H1 (cell line): Measurements from ENCODE around the gene PELI2. TPM values are rescaled to one million over a fixed set of nuclear protein-coding genes. Genes with fewer than 3 reads are reported as not detected.

ENCODE experiments used
- CTCF ChIA-PET: fragments of 300-600 bp; sonication (Branson Sonifier 250); formaldehyde crosslinking; loops from one replicate; lab custom pipeline; 2021; ENCODE audit not compliant: partially characterized antibody; lab: Charles Lee
- POLR2A ChIA-PET: fragments of 300-600 bp; sonication (Branson Sonifier 250); formaldehyde crosslinking; loops from one replicate; lab custom pipeline; 2021; ENCODE audit warnings: inconsistent platforms; ENCODE audit not compliant: partially characterized antibody; lab: Charles Lee
- DNase-seq, 2 experiments: peaks; one replicate each; pipeline versions ENCODE4 v3.0.0 to v3.0.0-alpha.2; 2010 to 2022; ENCODE audit warnings: low spot score in 2 of 2, low read depth in 1 of 2, mixed read lengths in 1 of 2
- FAIRE-seq: peaks from 2 replicates; lab custom pipeline; 2011; peaks lifted over from hg19 to GRCh38; lab: Jason Lieb, UNC
- H2AFZ ChIP-seq: 2 replicates; pipeline ENCODE4 v1.8.1; 2012; ENCODE audit warnings: low read length, inconsistent platforms
- H2AK5ac ChIP-seq: 2 replicates; pipeline ENCODE4 v1.6.1; 2013; ENCODE audit warnings: low read depth, low read length
- H2BK120ac ChIP-seq: replicated peaks from 2 replicates; pipeline ENCODE3; 2013; ENCODE audit warnings: low read depth, low read length, inconsistent platforms
- H2BK12ac ChIP-seq: 2 replicates; pipeline ENCODE4 v1.6.1; 2013; ENCODE audit warnings: low read depth, low read length
- H2BK15ac ChIP-seq: 2 replicates; pipeline ENCODE4 v1.6.1; 2013; ENCODE audit warnings: low read length
- H2BK20ac ChIP-seq: 2 replicates; pipeline ENCODE4 v1.6.1; 2013; ENCODE audit warnings: low read length
- H2BK5ac ChIP-seq: 2 replicates; pipeline ENCODE4 v1.6.1; 2013; ENCODE audit warnings: low read depth, low read length
- H3K14ac ChIP-seq: 2 replicates; pipeline ENCODE4 v1.6.1; 2013; ENCODE audit warnings: inconsistent platforms; ENCODE audit not compliant: insufficient read length
- H3K18ac ChIP-seq: 2 replicates; pipeline ENCODE4 v1.6.1; 2013; ENCODE audit warnings: low read length; ENCODE audit errors: extremely low read depth
- H3K23ac ChIP-seq: 2 replicates; pipeline ENCODE4 v1.6.1; 2013; ENCODE audit warnings: inconsistent platforms; ENCODE audit not compliant: insufficient read length
- H3K23me2 ChIP-seq: 2 replicates; pipeline ENCODE4 v1.6.1; 2013; ENCODE audit warnings: low read depth, low read length
- H3K27ac ChIP-seq: 2 replicates; pipeline ENCODE4 v1.6.1; 2011; ENCODE audit warnings: low read depth, low read length, inconsistent platforms
- H3K27me3 ChIP-seq, 4 experiments: replicated peaks in 1 of 4; 1 replicate in 1 of 4; 2 replicates in 3 of 4; pipeline versions ENCODE4 v1.6.1 to v1.8.1; 2011 to 2013; ENCODE audit warnings: low read length in 3 of 4, mild to moderate bottlenecking in 3 of 4, inconsistent platforms in 2 of 4, mixed read lengths in 2 of 4, moderate library complexity in 1 of 4; ENCODE audit not compliant: control insufficient read depth in 3 of 4, insufficient read depth in 3 of 4; ENCODE audit errors: extremely low read depth in 1 of 4
- H3K36me3 ChIP-seq, 4 experiments: 2 replicates each; pipeline versions ENCODE4 v1.6.1 to v1.8.1; 2011 to 2013; ENCODE audit warnings: mild to moderate bottlenecking in 4 of 4, low read length in 3 of 4, moderate library complexity in 2 of 4, control low read depth in 1 of 4, inconsistent platforms in 1 of 4; ENCODE audit not compliant: insufficient read depth in 4 of 4, control insufficient read depth in 2 of 4
- H3K4ac ChIP-seq: replicated peaks from 2 replicates; pipeline ENCODE3; 2013; ENCODE audit warnings: low read length, low read depth, mixed read lengths, inconsistent platforms; ENCODE audit not compliant: insufficient read length
- H3K4me1 ChIP-seq, 4 experiments: replicated peaks in 1 of 4; 1 replicate in 1 of 4; 2 replicates in 3 of 4; pipeline versions ENCODE4 v1.6.1 to v1.8.1; 2011 to 2013; ENCODE audit warnings: low read length in 3 of 4, inconsistent platforms in 2 of 4, mixed read lengths in 1 of 4; ENCODE audit not compliant: insufficient read depth in 4 of 4, control insufficient read depth in 3 of 4
- H3K4me2 ChIP-seq, 2 experiments: 2 replicates each; pipeline versions ENCODE4 v1.6.1 to v1.8.1; 2011 to 2013; ENCODE audit warnings: low read depth in 2 of 2, low read length in 2 of 2, control low read depth in 1 of 2, inconsistent platforms in 1 of 2, mild to moderate bottlenecking in 1 of 2; ENCODE audit not compliant: insufficient read depth in 1 of 2
- H3K4me3 ChIP-seq, 4 experiments: fragments of 200-600, 300-600 bp in 1 of 4; sonication (generic), shearing (Covaris generic), sonication (Bioruptor Twin) in 1 of 4; 2 replicates each; pipeline versions ENCODE4 v1.5.1 to v1.8.1; 2011 to 2016; ENCODE audit warnings: low read length in 4 of 4, low read depth in 3 of 4, control low read depth in 2 of 4, inconsistent platforms in 2 of 4, mild to moderate bottlenecking in 2 of 4, mixed read lengths in 1 of 4, moderate library complexity in 1 of 4; ENCODE audit not compliant: insufficient read depth in 2 of 4; ENCODE audit errors: extremely low read depth in 1 of 4
- H3K56ac ChIP-seq: replicated peaks from 2 replicates; pipeline ENCODE3; 2013; ENCODE audit warnings: low read depth, mild to moderate bottlenecking, mixed read lengths, low read length, inconsistent platforms; ENCODE audit not compliant: insufficient read length
- H3K79me1 ChIP-seq: 2 replicates; pipeline ENCODE4 v1.6.1; 2013; ENCODE audit warnings: low read depth, low read length, control low read depth
- H3K79me2 ChIP-seq, 2 experiments: 2 replicates each; pipeline versions ENCODE4 v1.6.1 to v1.8.1; 2012 to 2013; ENCODE audit warnings: low read length in 2 of 2, mild to moderate bottlenecking in 2 of 2, inconsistent platforms in 1 of 2; ENCODE audit not compliant: insufficient read depth in 2 of 2, control insufficient read depth in 1 of 2
- H3K9ac ChIP-seq, 4 experiments: replicated peaks in 1 of 4; 1 replicate in 1 of 4; 2 replicates in 3 of 4; pipeline versions ENCODE4 v1.6.1 to v1.8.1; 2011 to 2013; ENCODE audit warnings: low read depth in 3 of 4, low read length in 3 of 4, control low read depth in 2 of 4, mild to moderate bottlenecking in 2 of 4, moderate library complexity in 2 of 4, inconsistent platforms in 1 of 4; ENCODE audit errors: extremely low read depth in 1 of 4
- H3K9me3 ChIP-seq, 2 experiments: 2 replicates each; pipeline versions ENCODE4 v1.6.1 to v1.8.1; 2012 to 2013; ENCODE audit warnings: mild to moderate bottlenecking in 2 of 2, moderate library complexity in 2 of 2, control low read depth in 1 of 2, inconsistent platforms in 1 of 2, low read depth in 1 of 2, low read length in 1 of 2, mixed read lengths in 1 of 2; ENCODE audit not compliant: insufficient read depth in 2 of 2
- H4K20me1 ChIP-seq, 2 experiments: replicated peaks in 1 of 2; 2 replicates each; pipeline versions ENCODE3 to v1.8.1; 2011 to 2013; ENCODE audit warnings: inconsistent platforms in 2 of 2, low read length in 2 of 2, mild to moderate bottlenecking in 1 of 2; ENCODE audit not compliant: insufficient read depth in 2 of 2, control insufficient read depth in 1 of 2
- H4K5ac ChIP-seq: 2 replicates; pipeline ENCODE4 v1.6.1; 2013; ENCODE audit warnings: low read length, low read depth, mixed read lengths, inconsistent platforms; ENCODE audit not compliant: insufficient read length
- H4K8ac ChIP-seq: 2 replicates; pipeline ENCODE4 v1.8.0; 2013; ENCODE audit warnings: mild to moderate bottlenecking, moderate library complexity, low read length, inconsistent platforms; ENCODE audit not compliant: insufficient read depth; ENCODE audit errors: extremely low read depth
- H4K91ac ChIP-seq: replicated peaks from 2 replicates; pipeline ENCODE3; 2013; ENCODE audit warnings: low read length, mixed read lengths, inconsistent platforms; ENCODE audit not compliant: insufficient read length
- ASH2L ChIP-seq: fragments of 200-600, 300-600 bp; sonication (generic); IDR thresholded peaks from one replicate; pipeline ENCODE4 v1.7.1; 2017; ENCODE audit warnings: low read length
- CTCF ChIP-seq, 3 experiments: IDR thresholded peaks; 1 replicate in 2 of 3; 2 replicates in 1 of 3; pipeline versions ENCODE4 v1.5.1 to v1.6.1; 2011; ENCODE audit warnings: low read length in 3 of 3, mild to moderate bottlenecking in 3 of 3, inconsistent platforms in 2 of 3, low read depth in 1 of 3, moderate library complexity in 1 of 3; ENCODE audit not compliant: insufficient read depth in 1 of 3; ENCODE audit errors: control extremely low read depth in 1 of 3
- GABPA ChIP-seq: IDR thresholded peaks from 2 replicates; pipeline ENCODE4 v1.6.1; 2011; ENCODE audit warnings: mild to moderate bottlenecking, low read length, moderate library complexity, borderline replicate concordance; ENCODE audit not compliant: insufficient read depth
- HDAC6 ChIP-seq: IDR thresholded peaks from one replicate; pipeline ENCODE4 v1.7.1; 2012; ENCODE audit warnings: low read depth, mild to moderate bottlenecking, inconsistent platforms, low read length, moderate library complexity
- JUN ChIP-seq: IDR thresholded peaks from 2 replicates; pipeline ENCODE4 v1.6.1; 2011; ENCODE audit warnings: low read depth, mild to moderate bottlenecking, improper control_type of control experiment, low read length
- RNF2 ChIP-seq: fragments of 200-900, 300-1000 bp; sonication (generic); IDR thresholded peaks from 2 replicates; pipeline ENCODE4 v1.7.1; 2016; ENCODE audit warnings: borderline replicate concordance, low read depth, mild to moderate bottlenecking, antibody characterized with exemption, low read length; ENCODE audit not compliant: poor library complexity, severe bottlenecking; ENCODE audit errors: missing control alignments
- SAP30 ChIP-seq: fragments of 300-600 bp; sonication (generic); IDR thresholded peaks from 2 replicates; pipeline ENCODE4 v1.7.1; 2012; ENCODE audit warnings: low read length, moderate library complexity, mild to moderate bottlenecking, inconsistent platforms; ENCODE audit not compliant: insufficient read depth, insufficient replicate concordance
- SRF ChIP-seq: IDR thresholded peaks from 2 replicates; pipeline ENCODE4 v1.6.1; 2011; ENCODE audit warnings: mild to moderate bottlenecking, low read depth, low read length, moderate library complexity
- SUZ12 ChIP-seq: fragments of 200-600 bp; sonication (generic); IDR thresholded peaks from 2 replicates; pipeline ENCODE4 v1.6.1; 2012; ENCODE audit warnings: mild to moderate bottlenecking, inconsistent platforms, low read length, moderate library complexity, mixed read lengths
- TBP ChIP-seq: IDR thresholded peaks from 2 replicates; pipeline ENCODE4 v1.6.1; 2011; ENCODE audit warnings: low read depth, low read length, improper control_type of control experiment
- TCF12 ChIP-seq: IDR thresholded peaks from 2 replicates; pipeline ENCODE4 v1.6.1; 2011; ENCODE audit warnings: low read depth, mild to moderate bottlenecking, low read length
- YY1 ChIP-seq: IDR thresholded peaks from 2 replicates; pipeline ENCODE4 v1.6.1; 2011; ENCODE audit warnings: low read depth, mild to moderate bottlenecking, low read length
- WGBS, 2 experiments: shearing (Covaris generic) in 1 of 2; methylation state at CpG; one replicate each; pipeline versions ENCODE4 v1.1.6 to v1.1.7; 2013 to 2015; ENCODE audit warnings: low lambda C conversion rate in 2 of 2, mixed read lengths in 2 of 2, inconsistent platforms in 1 of 2, low coverage in 1 of 2, missing lambda C conversion rate in 1 of 2; ENCODE audit not compliant: insufficient replicate concordance in 2 of 2, insufficient coverage in 1 of 2, insufficient read length in 1 of 2; ENCODE audit errors: extremely low coverage in 1 of 2, missing lambda C conversion rate in 1 of 2; 5-methylcytosine and 5-hydroxymethylcytosine counted together
- polyA plus RNA-seq, 7 experiments: library from polyadenylated mRNA; depleted of rRNA in 3 of 7; stranded (reverse) in 5 of 7; unstranded in 2 of 7; fragments of >200 nt in 5 of 7; fragments of 200-250 nt in 2 of 7; gene quantifications; 1 replicate in 5 of 7; 2 replicates in 1 of 7; 4 replicates in 1 of 7; pipeline versions ENCODE4 v1.2.1 to v1.2.3, GENCODE V29; 2011 to 2013; ENCODE audit warnings: missing spikeins in 2 of 7, mixed read lengths in 2 of 7
- total RNA-seq: library from RNA; stranded (reverse); fragmentation: NEBNext Ultra II Directional; extraction: Animal tissue kit (Norgen Biotek cat#: 25700); gene quantifications from 2 replicates; pipeline ENCODE4 v1.2.1, GENCODE V29; 2021

Gene PELI2
- total and polyA plus RNA-seq, 2 of the 8 experiments (the other 6 are each of a cell fraction or from before 2014, with no cell fraction given) = 14.6 to 25.7 TPM

GRCh38 chr14:56342494-56342942 is 224.3 kb downstream of the PELI2 start:
- WGBS, 2 experiments = 91% methylated on average over 5 of the region's 5 CpGs; no CpG with 5 or more reads in 1 of the 2 experiments
- no peak overlapping the region for H3K56ac ChIP-seq
- H3K4me3 ChIP-seq = no peak overlapping the region
- POLR2A ChIA-PET = no interaction called here
- no peak overlapping the region for H2AFZ ChIP-seq
- no peaks in the 10 kb centered on the region for H3K36me3 ChIP-seq
- CTCF ChIA-PET = interaction anchor here (0.6 to 2.1 kb wide), 6 partner anchors 17 to 1090 kb away, joined by 3 to 9 read pairs (median 3); partner anchors contain the start of gene TBPL2
- H2BK5ac ChIP-seq = no peak overlapping the region
- H3K4me2 ChIP-seq = no peak overlapping the region
- no peak overlapping the region for H3K27ac ChIP-seq
- no peak overlapping the region for H2BK20ac ChIP-seq
- no peak overlapping the region for H2BK120ac ChIP-seq
- no peaks in the 10 kb centered on the region for H3K79me1 ChIP-seq
- no peak overlapping the region for H3K9ac ChIP-seq
- H3K27me3 ChIP-seq = no peaks in the 10 kb centered on the region
- FAIRE-seq (no peak), DNase-seq (no peak)
- no peak overlapping the region for H4K8ac ChIP-seq
- H2BK12ac ChIP-seq = no peak overlapping the region
- no peak overlapping the region for H3K14ac ChIP-seq
- no peaks in the 10 kb centered on the region for H3K23me2 ChIP-seq
- no peak overlapping the region for H2AK5ac ChIP-seq
- no peaks in the 10 kb centered on the region for H3K79me2 ChIP-seq
- no peak overlapping the region for H4K5ac ChIP-seq
- H3K23ac ChIP-seq = no peak overlapping the region
- H2BK15ac ChIP-seq = no peak overlapping the region
- no peaks in the 10 kb centered on the region for H3K9me3 ChIP-seq
- no peak overlapping the region for H3K18ac ChIP-seq
- no peaks in the 10 kb centered on the region for H4K20me1 ChIP-seq
- H4K91ac ChIP-seq = no peak overlapping the region
- no peaks in the 10 kb centered on the region for H3K4me1 ChIP-seq
- no peak overlapping the region for H3K4ac ChIP-seq
- TF ChIP-seq ASH2L (no peak), TCF12 (no peak), YY1 (no peak), CTCF (IDR thresholded peaks at IDR 0.05; ENCODE audit: control extremely low read depth in 1 of 3, insufficient read depth in 1 of 3, low read depth in 1 of 3, low read length in 3 of 3) (no peak), HDAC6 (no peak), SUZ12 (no peak), TBP (no peak), RNF2 (no peak), SRF (no peak), SAP30 (no peak), JUN (no peak), GABPA (no peak)
